K562 (cell line): ENCODE data around the gene ABCC10. TPM values are rescaled to one million over a fixed set of nuclear protein-coding genes. Genes with fewer than 3 reads are reported as not detected.

Experiments used
- CBX2 ChIP-seq: fragments of 200-600 bp; sonication (generic); IDR thresholded peaks from one replicate; pipeline ENCODE4 v1.6.1; 2012; ENCODE audit warnings: mild to moderate bottlenecking, low read length, inconsistent platforms; ENCODE audit not compliant: insufficient read depth, poor library complexity, severe bottlenecking
- CTCF ChIP-seq, 3 experiments: IDR thresholded peaks in 2 of 3; conservative IDR thresholded peaks in 1 of 3; 2 replicates each; pipeline ENCODE4 v1.5.1; 2011 to 2012; ENCODE audit warnings: low read length in 3 of 3, mild to moderate bottlenecking in 3 of 3, control low read depth in 2 of 3, improper control_type of control experiment in 1 of 3, inconsistent platforms in 1 of 3, low read depth in 1 of 3, mixed read lengths in 1 of 3, moderate library complexity in 1 of 3; ENCODE audit not compliant: insufficient read depth in 2 of 3
- HBP1 ChIP-seq: fragments of 450-650 bp; formaldehyde crosslinking; IDR thresholded peaks from 2 replicates; pipeline ENCODE4 v1.4.0; 2022; ENCODE audit warnings: missing genetic modification characterization
- LARP7 ChIP-seq: fragments of 450-650 bp; IDR thresholded peaks from 2 replicates; pipeline ENCODE4 v1.6.1; 2016
- LCOR ChIP-seq: sonication (generic); formaldehyde crosslinking; IDR thresholded peaks from 2 replicates; pipeline ENCODE4 v1.8.0; 2022; ENCODE audit warnings: mild to moderate bottlenecking, missing genetic modification reagents
- NR2C1 ChIP-seq, 2 experiments: fragments of 450-650 bp; IDR thresholded peaks; 2 replicates each; pipeline ENCODE4 v1.6.1; 2017; ENCODE audit warnings: mild to moderate bottlenecking in 2 of 2, antibody characterized with exemption in 1 of 2, inconsistent platforms in 1 of 2, missing compliant biosample characterization in 1 of 2, missing genetic modification characterization in 1 of 2
- PKNOX1 ChIP-seq: fragments of 450-650 bp; IDR thresholded peaks from 2 replicates; pipeline ENCODE4 v1.6.1; 2016
- RBM22 ChIP-seq: fragments of 200-400 bp; formaldehyde crosslinking; IDR thresholded peaks from 2 replicates; pipeline ENCODE4 v1.6.1; 2018; ENCODE audit warnings: low read length, low read depth; ENCODE audit not compliant: poor library complexity, severe bottlenecking
- SRSF7 ChIP-seq: fragments of 200-400 bp; formaldehyde crosslinking; optimal IDR thresholded peaks from 2 replicates; pipeline ENCODE3; 2017; ENCODE audit warnings: mild to moderate bottlenecking, low read depth, low read length
- TEAD4 ChIP-seq, 2 experiments: sonication (generic) in 1 of 2; formaldehyde crosslinking in 1 of 2; IDR thresholded peaks; 2 replicates each; pipeline versions ENCODE4 v1.6.1 to v1.8.0; 2012 to 2022; ENCODE audit warnings: borderline replicate concordance in 1 of 2, inconsistent platforms in 1 of 2, low read length in 1 of 2, mild to moderate bottlenecking in 1 of 2, missing genetic modification reagents in 1 of 2
- TSHZ1 ChIP-seq: fragments of 250-450 bp; sonication (Bioruptor Pico); IDR thresholded peaks from 2 replicates; pipeline ENCODE4 v1.4.0; 2020; ENCODE audit warnings: mild to moderate bottlenecking, moderate library complexity
- U2AF2 ChIP-seq: fragments of 200-400 bp; formaldehyde crosslinking; optimal IDR thresholded peaks from 2 replicates; pipeline ENCODE3; 2017; ENCODE audit warnings: low read depth, mild to moderate bottlenecking, low read length
- ZC3H4 ChIP-seq: sonication (generic); formaldehyde crosslinking; IDR thresholded peaks from 2 replicates; pipeline ENCODE4 v1.9.0; 2021; ENCODE audit warnings: missing genetic modification reagents, borderline replicate concordance
- ZNF121 ChIP-seq: sonication (generic); formaldehyde crosslinking; conservative IDR thresholded peaks from 2 replicates; pipeline ENCODE4 v1.8.0; 2022; ENCODE audit warnings: missing genetic modification reagents
- ZNF146 ChIP-seq: IDR thresholded peaks from one replicate; pipeline ENCODE4 v1.6.1; 2018; ENCODE audit warnings: missing compliant biosample characterization; ENCODE audit not compliant: unreplicated experiment
- ZNF699 ChIP-seq: fragments of 250-450 bp; sonication (Bioruptor Pico); IDR thresholded peaks from 2 replicates; pipeline ENCODE4 v1.8.0; 2021; ENCODE audit warnings: mild to moderate bottlenecking, moderate library complexity; ENCODE audit not compliant: insufficient replicate concordance
- polyA plus RNA-seq, 8 experiments: library from polyadenylated mRNA; depleted of rRNA in 4 of 8; stranded (reverse) in 5 of 8; unstranded in 3 of 8; fragments of >200 nt; fragmentation: Nextera tagmentation in 2 of 8; fragmentation: Illumina TruSeq in 1 of 8; extraction: Ambion mirVana in 2 of 8; extraction: Trizol in 1 of 8; gene quantifications; 2 replicates each; pipeline versions ENCODE4 v1.2.1 to v1.2.3, GENCODE V29; 2011 to 2014; ENCODE audit warnings: inconsistent platforms in 1 of 8, missing spikeins in 1 of 8
- total RNA-seq, 7 experiments: library from RNA; depleted of rRNA in 6 of 7; stranded (reverse); fragments of >200 nt in 6 of 7; fragmentation: Illumina TruSeq in 2 of 7; extraction: Trizol in 2 of 7; gene quantifications; 2 replicates each; pipeline versions ENCODE4 v1.2.1 to v1.2.3, GENCODE V29; 2011 to 2021; ENCODE audit warnings: low replicate concordance in 1 of 7

Gene ABCC10
- total and polyA plus RNA-seq, 9 of the 15 experiments (the other 6 are each of a cell fraction or from before 2014, with no cell fraction given) = 2.4 to 29.1 (median 13.7) TPM

- TF ChIP-seq RBM22 (no peak), PKNOX1 (peak; percentile 94), CBX2 (no peak), LARP7 (no peak), NR2C1 (IDR thresholded peaks at IDR 0.05) (no peak), NR2C1 (tag; IDR thresholded peaks at IDR 0.05) (peak; percentile 36; the same call in 1 of the 2 replicates), CTCF (IDR thresholded peaks at IDR 0.05 in 2 of 3, conservative IDR thresholded peaks at IDR 0.05 in 1 of 3; ENCODE audit: insufficient read depth in 2 of 3, low read depth in 1 of 3, low read length in 3 of 3) (no peak), LCOR (CRISPR knock-in tag) (no peak), ZC3H4 (CRISPR knock-in tag) (no peak), ZNF121 (CRISPR knock-in tag) (no peak), SRSF7 (no peak), ZNF146 (CRISPR knock-in tag) (no peak), TEAD4 (IDR thresholded peaks at IDR 0.05; ENCODE audit: low read length) (peak; percentile 55; the same call in 1 of the 2 replicates), TEAD4 (CRISPR knock-in tag; IDR thresholded peaks at IDR 0.05; ENCODE audit: borderline replicate concordance) (no peak), ZNF699 (CRISPR knock-in tag) (no peak), HBP1 (CRISPR knock-in tag) (no peak), TSHZ1 (CRISPR knock-in tag) (no peak), U2AF2 (no peak)
Measured at GRCh38 chr6:43391440-43392031, 35.8 kb upstream of the ABCC10 start (continued).
